DOHH2 (cell line): ENCODE data around the gene PPCDC.

Experiments used
- EZH2phosphoT487 ChIP-seq: fragments of 200-600 bp; sonication (generic); IDR thresholded peaks from 2 replicates; pipeline ENCODE4 v1.6.1; 2017; ENCODE audit warnings: borderline replicate concordance, mild to moderate bottlenecking, antibody characterized with exemption, low read length, moderate library complexity, mixed read lengths
- TF ChIP-seq, protein P1 (sequence below): fragments of 200-600 bp; sonication (generic); IDR thresholded peaks from one replicate; pipeline ENCODE4 v1.5.1; 2014; ENCODE audit warnings: antibody characterized with exemption, mild to moderate bottlenecking, low read depth, low read length; ENCODE audit not compliant: poor library complexity, severe bottlenecking

- TF ChIP-seq, protein P1, sequence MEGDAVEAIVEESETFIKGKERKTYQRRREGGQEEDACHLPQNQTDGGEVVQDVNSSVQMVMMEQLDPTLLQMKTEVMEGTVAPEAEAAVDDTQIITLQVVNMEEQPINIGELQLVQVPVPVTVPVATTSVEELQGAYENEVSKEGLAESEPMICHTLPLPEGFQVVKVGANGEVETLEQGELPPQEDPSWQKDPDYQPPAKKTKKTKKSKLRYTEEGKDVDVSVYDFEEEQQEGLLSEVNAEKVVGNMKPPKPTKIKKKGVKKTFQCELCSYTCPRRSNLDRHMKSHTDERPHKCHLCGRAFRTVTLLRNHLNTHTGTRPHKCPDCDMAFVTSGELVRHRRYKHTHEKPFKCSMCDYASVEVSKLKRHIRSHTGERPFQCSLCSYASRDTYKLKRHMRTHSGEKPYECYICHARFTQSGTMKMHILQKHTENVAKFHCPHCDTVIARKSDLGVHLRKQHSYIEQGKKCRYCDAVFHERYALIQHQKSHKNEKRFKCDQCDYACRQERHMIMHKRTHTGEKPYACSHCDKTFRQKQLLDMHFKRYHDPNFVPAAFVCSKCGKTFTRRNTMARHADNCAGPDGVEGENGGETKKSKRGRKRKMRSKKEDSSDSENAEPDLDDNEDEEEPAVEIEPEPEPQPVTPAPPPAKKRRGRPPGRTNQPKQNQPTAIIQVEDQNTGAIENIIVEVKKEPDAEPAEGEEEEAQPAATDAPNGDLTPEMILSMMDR, result no peak
- TF ChIP-seq EZH2phosphoT487, result no peak
Observed at GRCh38 chr15:75076277-75076676, 52.9 kb downstream of the PPCDC start.
